B cell (primary cell): Measurements from ENCODE around the gene GLIPR2.

Source experiments
- EZH2 ChIP-seq: IDR thresholded peaks from 2 replicates; pipeline ENCODE4 v1.6.1; 2012; ENCODE audit warnings: borderline replicate concordance, low read depth, mild to moderate bottlenecking, moderate library complexity, low read length; ENCODE audit not compliant: insufficient read depth, poor library complexity, severe bottlenecking
- TF ChIP-seq, protein P1 (sequence below): fragments of 200-600 bp; IDR thresholded peaks from one replicate; pipeline ENCODE4 v1.8.0; 2022; ENCODE audit warnings: antibody characterized with exemption, mild to moderate bottlenecking

DNA sequence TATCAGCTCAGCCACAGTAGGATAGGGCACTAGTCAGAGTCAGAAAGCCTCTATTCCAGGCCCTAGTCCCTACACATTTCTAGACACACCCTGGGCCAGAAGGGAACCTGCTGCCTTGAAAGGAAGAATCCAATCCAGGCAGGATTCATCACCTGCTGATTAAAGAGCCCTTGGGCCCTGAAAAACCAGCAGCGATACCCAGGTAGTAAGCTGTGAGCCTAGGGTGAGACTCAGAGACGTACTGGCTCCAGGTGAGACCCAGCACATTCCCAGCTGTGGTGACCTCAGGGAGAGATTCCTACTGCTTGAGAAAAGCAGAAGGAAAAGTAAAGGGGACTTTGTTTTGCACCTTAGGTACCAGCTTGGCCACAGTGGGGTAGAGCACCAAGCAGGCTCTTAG, 37.3 kb downstream of the GLIPR2 start:
- TF ChIP-seq, protein P1, sequence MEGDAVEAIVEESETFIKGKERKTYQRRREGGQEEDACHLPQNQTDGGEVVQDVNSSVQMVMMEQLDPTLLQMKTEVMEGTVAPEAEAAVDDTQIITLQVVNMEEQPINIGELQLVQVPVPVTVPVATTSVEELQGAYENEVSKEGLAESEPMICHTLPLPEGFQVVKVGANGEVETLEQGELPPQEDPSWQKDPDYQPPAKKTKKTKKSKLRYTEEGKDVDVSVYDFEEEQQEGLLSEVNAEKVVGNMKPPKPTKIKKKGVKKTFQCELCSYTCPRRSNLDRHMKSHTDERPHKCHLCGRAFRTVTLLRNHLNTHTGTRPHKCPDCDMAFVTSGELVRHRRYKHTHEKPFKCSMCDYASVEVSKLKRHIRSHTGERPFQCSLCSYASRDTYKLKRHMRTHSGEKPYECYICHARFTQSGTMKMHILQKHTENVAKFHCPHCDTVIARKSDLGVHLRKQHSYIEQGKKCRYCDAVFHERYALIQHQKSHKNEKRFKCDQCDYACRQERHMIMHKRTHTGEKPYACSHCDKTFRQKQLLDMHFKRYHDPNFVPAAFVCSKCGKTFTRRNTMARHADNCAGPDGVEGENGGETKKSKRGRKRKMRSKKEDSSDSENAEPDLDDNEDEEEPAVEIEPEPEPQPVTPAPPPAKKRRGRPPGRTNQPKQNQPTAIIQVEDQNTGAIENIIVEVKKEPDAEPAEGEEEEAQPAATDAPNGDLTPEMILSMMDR, result no peak
- no peak for TF ChIP-seq EZH2
